ENCODE measurements around the gene PYURF.

- TF ChIP-seq POLR2A (IDR thresholded peaks at IDR 0.05) (no peak), CTCF (IDR thresholded peaks at IDR 0.05) (no peak)
Measured at GRCh38 chr4:88497859-88498409, 25.6 kb downstream of the PYURF start.
